Measurements from ENCODE around the gene ICAM3.

The ICAM3 gene

DNA sequence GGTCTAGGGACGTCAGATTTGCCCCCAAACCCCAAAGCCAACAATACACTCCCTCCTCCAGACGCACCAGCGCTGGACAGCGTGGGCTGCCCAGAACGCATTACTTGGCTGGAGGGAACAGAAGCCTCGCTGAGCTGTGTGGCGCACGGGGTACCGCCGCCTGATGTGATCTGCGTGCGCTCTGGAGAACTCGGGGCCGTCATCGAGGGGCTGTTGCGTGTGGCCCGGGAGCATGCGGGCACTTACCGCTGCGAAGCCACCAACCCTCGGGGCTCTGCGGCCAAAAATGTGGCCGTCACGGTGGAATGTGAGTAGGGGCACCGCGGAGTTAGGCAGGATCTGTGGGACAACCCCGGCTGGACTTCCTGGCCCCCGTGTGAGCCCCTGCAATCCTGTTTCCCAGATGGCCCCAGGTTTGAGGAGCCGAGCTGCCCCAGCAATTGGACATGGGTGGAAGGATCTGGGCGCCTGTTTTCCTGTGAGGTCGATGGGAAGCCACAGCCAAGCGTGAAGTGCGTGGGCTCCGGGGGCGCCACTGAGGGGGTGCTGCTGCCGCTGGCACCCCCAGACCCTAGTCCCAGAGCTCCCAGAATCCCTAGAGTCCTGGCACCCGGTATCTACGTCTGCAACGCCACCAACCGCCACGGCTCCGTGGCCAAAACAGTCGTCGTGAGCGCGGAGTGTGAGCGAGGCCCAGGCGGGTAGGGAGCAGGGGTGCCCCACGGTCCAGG lies 45.6 kb downstream of the ICAM3 start:
- FAIRE-seq = no peak

GRCh38 chr19:10292789-10293636 lies 46.4 kb downstream of the ICAM3 start:
- DNase-seq (ENCODE audit: insufficient read length, low spot score) (no peak), FAIRE-seq (no peak)

More for the DNA sequence above, 45.6 kb downstream of the ICAM3 start:
- DNase-seq (ENCODE audit: insufficient read length, low spot score) = no peak

DNA sequence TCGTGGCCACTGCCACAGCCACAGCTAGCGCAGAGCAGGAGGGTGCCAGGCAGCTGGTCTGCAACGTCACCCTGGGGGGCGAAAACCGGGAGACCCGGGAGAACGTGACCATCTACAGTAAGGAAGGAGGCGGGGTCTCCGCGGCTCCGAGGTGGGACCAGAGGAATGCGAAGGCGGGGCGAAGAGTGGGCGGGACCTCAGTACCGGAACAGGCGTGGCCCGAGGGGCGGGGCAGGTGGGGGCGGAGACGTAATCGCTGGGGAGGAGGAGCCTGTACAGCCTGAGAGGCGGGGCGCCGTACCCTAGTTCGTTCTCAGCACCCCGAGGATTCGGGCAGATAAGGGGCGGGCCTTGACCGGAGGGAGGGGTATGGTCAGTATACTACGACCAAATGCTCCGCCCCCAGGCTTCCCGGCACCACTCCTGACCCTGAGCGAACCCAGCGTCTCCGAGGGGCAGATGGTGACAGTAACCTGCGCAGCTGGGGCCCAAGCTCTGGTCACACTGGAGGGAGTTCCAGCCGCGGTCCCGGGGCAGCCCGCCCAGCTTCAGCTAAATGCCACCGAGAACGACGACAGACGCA lies 47.1 kb downstream of the ICAM3 start:
- FAIRE-seq = peak; percentile 81
- DNase-seq (ENCODE audit: insufficient read length, low spot score) = peak; percentile 70

- no peak for FAIRE-seq
- DNase-seq (ENCODE audit: insufficient read length, low spot score) = no peak
Measured at GRCh38 chr19:10291554-10292205, 47.7 kb downstream of the ICAM3 start.

GRCh38 chr19:10290876-10291553 lies 48.4 kb downstream of the ICAM3 start:
- FAIRE-seq = no peak
- no peak for DNase-seq (ENCODE audit: insufficient read length, low spot score)

GRCh38 chr19:10290357-10290875 lies 49.0 kb downstream of the ICAM3 start:
- DNase-seq (ENCODE audit: insufficient read length, low spot score) = no peak
- FAIRE-seq = no peak

- FAIRE-seq (no peak), DNase-seq (ENCODE audit: insufficient read length, low spot score) (no peak)
Measured at GRCh38 chr19:10289836-10290356, 49.5 kb downstream of the ICAM3 start, which contains the start of gene ICAM5. Gene ICAM5 (plus strand): TSS chr19:10289952. CDS start chr19:10290044, 92 bp downstream.

DNA sequence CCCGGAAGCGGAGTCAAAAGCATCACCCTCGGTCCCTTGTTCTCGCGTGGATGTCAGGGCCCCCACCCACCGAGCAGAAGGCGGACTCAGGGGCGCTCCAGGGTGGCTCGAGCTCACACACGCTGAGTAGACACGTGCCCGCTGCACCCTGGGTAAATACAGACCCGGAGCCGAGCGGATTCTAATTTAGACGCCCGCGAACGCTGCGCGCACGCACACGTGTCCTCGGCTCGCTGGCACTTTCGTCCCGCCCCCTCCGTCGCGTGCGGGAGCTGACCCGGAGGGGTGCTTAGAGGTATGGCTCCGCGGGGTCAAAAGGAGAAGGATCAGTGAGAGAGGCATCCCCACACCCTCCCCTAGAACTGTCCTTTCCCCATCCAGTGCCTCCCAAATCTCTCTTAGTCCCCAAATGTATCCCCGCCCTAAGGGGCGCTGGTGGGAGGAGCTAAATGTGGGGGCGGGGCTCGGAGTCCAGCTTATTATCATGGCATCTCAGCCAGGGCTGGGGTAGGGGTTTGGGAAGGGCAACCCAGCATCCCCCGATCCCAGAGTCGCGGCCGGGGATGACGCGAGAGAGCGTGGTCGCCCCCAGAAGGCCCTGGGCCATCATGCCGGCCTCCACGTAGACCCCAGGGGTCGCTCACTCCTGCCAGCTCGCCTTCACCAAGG lies 50.1 kb downstream of the ICAM3 start:
- DNase-seq (ENCODE audit: insufficient read length, low spot score) (no peak), FAIRE-seq (peak; percentile 44)

DNA sequence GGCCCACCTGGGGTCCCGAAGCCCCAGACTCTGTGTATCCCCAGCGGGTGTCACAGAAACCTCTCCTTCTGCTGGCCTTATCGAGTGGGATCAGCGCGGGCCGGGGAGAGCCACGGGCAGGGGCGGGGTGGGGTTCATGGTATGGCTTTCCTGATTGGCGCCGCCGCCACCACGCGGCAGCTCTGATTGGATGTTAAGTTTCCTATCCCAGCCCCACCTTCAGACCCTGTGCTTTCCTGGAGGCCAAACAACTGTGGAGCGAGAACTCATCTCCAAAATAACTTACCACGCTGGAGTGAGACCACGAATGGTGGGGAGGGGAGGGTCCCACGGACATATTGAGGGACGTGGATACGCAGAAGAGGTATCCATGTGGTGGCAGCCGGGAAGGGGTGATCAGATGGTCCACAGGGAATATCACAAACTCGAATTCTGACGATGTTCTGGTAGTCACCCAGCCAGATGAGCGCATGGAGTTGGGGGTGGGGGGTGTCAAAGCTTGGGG lies 50.7 kb downstream of the ICAM3 start:
- peak; percentile 59 for FAIRE-seq

GRCh38 chr19:10286803-10287737 lies 52.4 kb downstream of the ICAM3 start, which contains the start of gene ICAM4:
Gene ICAM4 (plus strand): TSS chr19:10286955. CDS start chr19:10287013, 58 bp downstream.
- FAIRE-seq (no peak), DNase-seq (ENCODE audit: insufficient read length, low spot score) (no peak)

More for the DNA sequence above, 50.7 kb downstream of the ICAM3 start:
- DNase-seq (ENCODE audit: insufficient read length, low spot score) = no peak

DNA sequence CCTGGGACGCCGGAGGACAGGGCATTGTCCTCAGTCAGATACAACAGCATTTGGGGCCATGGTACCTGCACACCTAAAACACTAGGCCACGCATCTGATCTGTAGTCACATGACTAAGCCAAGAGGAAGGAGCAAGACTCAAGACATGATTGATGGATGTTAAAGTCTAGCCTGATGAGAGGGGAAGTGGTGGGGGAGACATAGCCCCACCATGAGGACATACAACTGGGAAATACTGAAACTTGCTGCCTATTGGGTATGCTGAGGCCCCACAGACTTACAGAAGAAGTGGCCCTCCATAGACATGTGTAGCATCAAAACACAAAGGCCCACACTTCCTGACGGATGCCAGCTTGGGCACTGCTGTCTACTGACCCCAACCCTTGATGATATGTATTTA lies 54.0 kb downstream of the ICAM3 start:
- DNase-seq (ENCODE audit: insufficient read length, low spot score) = no peak
- no peak for FAIRE-seq

DNA sequence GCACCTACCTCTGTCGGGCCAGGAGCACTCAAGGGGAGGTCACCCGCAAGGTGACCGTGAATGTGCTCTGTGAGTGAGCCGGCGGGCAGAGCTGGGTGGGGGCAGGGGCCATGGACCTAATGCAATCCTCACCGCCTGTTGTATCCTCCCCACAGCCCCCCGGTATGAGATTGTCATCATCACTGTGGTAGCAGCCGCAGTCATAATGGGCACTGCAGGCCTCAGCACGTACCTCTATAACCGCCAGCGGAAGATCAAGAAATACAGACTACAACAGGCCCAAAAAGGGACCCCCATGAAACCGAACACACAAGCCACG lies 54.5 kb downstream of the ICAM3 start:
- DNase-seq (ENCODE audit: insufficient read length, low spot score) = no peak
- FAIRE-seq = no peak

DNA sequence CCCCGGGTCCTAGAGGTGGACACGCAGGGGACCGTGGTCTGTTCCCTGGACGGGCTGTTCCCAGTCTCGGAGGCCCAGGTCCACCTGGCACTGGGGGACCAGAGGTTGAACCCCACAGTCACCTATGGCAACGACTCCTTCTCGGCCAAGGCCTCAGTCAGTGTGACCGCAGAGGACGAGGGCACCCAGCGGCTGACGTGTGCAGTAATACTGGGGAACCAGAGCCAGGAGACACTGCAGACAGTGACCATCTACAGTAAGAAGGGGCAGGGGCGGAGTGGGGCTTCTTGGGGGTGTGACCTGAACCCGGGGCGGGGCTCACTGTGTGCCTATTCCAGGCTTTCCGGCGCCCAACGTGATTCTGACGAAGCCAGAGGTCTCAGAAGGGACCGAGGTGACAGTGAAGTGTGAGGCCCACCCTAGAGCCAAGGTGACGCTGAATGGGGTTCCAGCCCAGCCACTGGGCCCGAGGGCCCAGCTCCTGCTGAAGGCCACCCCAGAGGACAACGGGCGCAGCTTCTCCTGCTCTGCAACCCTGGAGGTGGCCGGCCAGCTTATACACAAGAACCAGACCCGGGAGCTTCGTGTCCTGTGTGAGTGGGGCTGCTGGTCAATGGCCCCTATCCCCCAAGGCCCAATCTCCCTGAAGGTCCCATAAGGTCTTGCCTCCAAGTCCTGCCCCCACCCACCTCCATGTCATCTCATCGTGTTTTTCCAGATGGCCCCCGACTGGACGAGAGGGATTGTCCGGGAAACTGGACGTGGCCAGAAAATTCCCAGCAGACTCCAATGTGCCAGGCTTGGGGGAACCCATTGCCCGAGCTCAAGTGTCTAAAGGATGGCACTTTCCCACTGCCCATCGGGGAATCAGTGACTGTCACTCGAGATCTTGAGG lies 55.1 kb downstream of the ICAM3 start:
- FAIRE-seq = no peak
- no peak for DNase-seq (ENCODE audit: insufficient read length, low spot score)

Measured in GM19239 (cell line).